Gastrocnemius medialis (tissue), 4 donors: ENCODE results near the gene RGS13.

Experiments used
- POLR2A ChIP-seq, 2 donors: fragments of 450-650 bp; IDR thresholded peaks; one replicate each; pipeline ENCODE4 v1.6.1; 2017; ENCODE audit warnings: antibody characterized with exemption in 2 of 2, mild to moderate bottlenecking in 2 of 2, moderate library complexity in 2 of 2
- TF ChIP-seq, protein P1 (sequence below), 5 experiments: fragments of 450-650 bp in 3 of 5; fragments of 200-600 bp in 2 of 5; sonication (generic) in 2 of 5; IDR thresholded peaks in 4 of 5; conservative IDR thresholded peaks in 1 of 5; 1 replicate in 4 of 5; 2 replicates in 1 of 5; pipeline ENCODE4 v1.5.1; 2016 to 2019; ENCODE audit warnings: antibody characterized with exemption in 5 of 5, mild to moderate bottlenecking in 3 of 5, moderate library complexity in 3 of 5

DNA sequence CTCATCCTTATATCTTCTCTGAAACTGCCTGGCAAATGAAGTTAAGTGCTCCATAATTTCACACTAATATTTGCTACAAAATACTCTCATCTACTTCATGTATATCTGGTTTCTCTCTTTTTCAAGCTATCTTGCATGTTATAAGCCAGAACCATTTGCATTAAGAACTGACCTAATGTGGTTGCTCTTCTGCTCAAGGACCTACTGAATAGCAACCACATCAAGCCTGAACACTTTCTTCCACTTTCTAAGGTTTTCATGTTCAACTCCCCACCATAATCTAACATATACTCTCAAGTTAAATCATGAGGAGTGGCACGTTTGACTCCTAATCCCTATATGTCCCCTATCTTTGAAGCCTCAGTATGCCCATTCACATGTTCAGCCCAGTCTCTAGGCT is 33.2 kb upstream of the RGS13 start:
- TF ChIP-seq, protein P1, sequence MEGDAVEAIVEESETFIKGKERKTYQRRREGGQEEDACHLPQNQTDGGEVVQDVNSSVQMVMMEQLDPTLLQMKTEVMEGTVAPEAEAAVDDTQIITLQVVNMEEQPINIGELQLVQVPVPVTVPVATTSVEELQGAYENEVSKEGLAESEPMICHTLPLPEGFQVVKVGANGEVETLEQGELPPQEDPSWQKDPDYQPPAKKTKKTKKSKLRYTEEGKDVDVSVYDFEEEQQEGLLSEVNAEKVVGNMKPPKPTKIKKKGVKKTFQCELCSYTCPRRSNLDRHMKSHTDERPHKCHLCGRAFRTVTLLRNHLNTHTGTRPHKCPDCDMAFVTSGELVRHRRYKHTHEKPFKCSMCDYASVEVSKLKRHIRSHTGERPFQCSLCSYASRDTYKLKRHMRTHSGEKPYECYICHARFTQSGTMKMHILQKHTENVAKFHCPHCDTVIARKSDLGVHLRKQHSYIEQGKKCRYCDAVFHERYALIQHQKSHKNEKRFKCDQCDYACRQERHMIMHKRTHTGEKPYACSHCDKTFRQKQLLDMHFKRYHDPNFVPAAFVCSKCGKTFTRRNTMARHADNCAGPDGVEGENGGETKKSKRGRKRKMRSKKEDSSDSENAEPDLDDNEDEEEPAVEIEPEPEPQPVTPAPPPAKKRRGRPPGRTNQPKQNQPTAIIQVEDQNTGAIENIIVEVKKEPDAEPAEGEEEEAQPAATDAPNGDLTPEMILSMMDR (IDR thresholded peaks at IDR 0.05 in 4 of 5, conservative IDR thresholded peaks at IDR 0.05 in 1 of 5) = no peak
- TF ChIP-seq POLR2A (IDR thresholded peaks at IDR 0.05) = no peak
